ENCODE data around the gene LALBA.

LALBA gene

GRCh38 chr12:48545833-48546469, 23.9 kb downstream of the LALBA start:
- DNase-seq (ENCODE audit: extremely low read depth, insufficient read length): no peak
- H3K27me3 ChIP-seq (replicated peaks; ENCODE audit: control insufficient read depth, insufficient read depth, low read length): no peaks in the 10 kb centered on the region
- no peak overlapping the region for H3K4me3 ChIP-seq (replicated peaks; ENCODE audit: low read depth, low read length)
- TF ChIP-seq CTCF (IDR thresholded peaks at IDR 0.05; ENCODE audit: insufficient read depth, low read length, poor library complexity, severe bottlenecking): no peak
- H3K36me3 ChIP-seq (ENCODE audit: control insufficient read depth, insufficient read depth, low read length): no peaks in the 10 kb centered on the region

GRCh38 chr12:48542300-48542928, 27.4 kb downstream of the LALBA start:
- no peak for DNase-seq (ENCODE audit: extremely low read depth, insufficient read length)
- TF ChIP-seq CTCF (IDR thresholded peaks at IDR 0.05; ENCODE audit: insufficient read depth, low read length, poor library complexity, severe bottlenecking): peak; percentile 90
- H3K36me3 ChIP-seq (ENCODE audit: control insufficient read depth, insufficient read depth, low read length): no peaks in the 10 kb centered on the region
- H3K27me3 ChIP-seq (replicated peaks; ENCODE audit: control insufficient read depth, insufficient read depth, low read length): no peaks in the 10 kb centered on the region
- H3K4me3 ChIP-seq (replicated peaks; ENCODE audit: low read depth, low read length): no peak overlapping the region

- Histone ChIP-seq H3K4me3 (replicated peaks; ENCODE audit: low read depth, low read length) (no peak overlapping the region), H3K36me3 (ENCODE audit: control insufficient read depth, insufficient read depth, low read length) (no peaks in the 10 kb centered on the region), H3K27me3 (replicated peaks; ENCODE audit: control insufficient read depth, insufficient read depth, low read length) (no peaks in the 10 kb centered on the region)
- no peak for TF ChIP-seq CTCF (IDR thresholded peaks at IDR 0.05; ENCODE audit: insufficient read depth, low read length, poor library complexity, severe bottlenecking)
- DNase-seq (ENCODE audit: extremely low read depth, insufficient read length): no peak
These were observed 33.2 kb downstream of the LALBA start for GRCh38 chr12:48536602-48537001.

- H3K36me3 ChIP-seq (ENCODE audit: control insufficient read depth, insufficient read depth, low read length): no peaks in the 10 kb centered on the region
- no peak for TF ChIP-seq CTCF (IDR thresholded peaks at IDR 0.05; ENCODE audit: insufficient read depth, low read length, poor library complexity, severe bottlenecking)
- no peak for DNase-seq (ENCODE audit: extremely low read depth, insufficient read length)
These were observed 37.2 kb downstream of the LALBA start for GRCh38 chr12:48532601-48533000.

GRCh38 chr12:48527891-48528670, 41.8 kb downstream of the LALBA start:
- no peak for DNase-seq (ENCODE audit: extremely low read depth, insufficient read length)
- no peak for TF ChIP-seq CTCF (IDR thresholded peaks at IDR 0.05; ENCODE audit: insufficient read depth, low read length, poor library complexity, severe bottlenecking)
- no peaks in the 10 kb centered on the region for H3K27me3 ChIP-seq (replicated peaks; ENCODE audit: control insufficient read depth, insufficient read depth, low read length)
- no peaks in the 10 kb centered on the region for H3K36me3 ChIP-seq (ENCODE audit: control insufficient read depth, insufficient read depth, low read length)
- H3K4me3 ChIP-seq (replicated peaks; ENCODE audit: low read depth, low read length): no peak overlapping the region

More at GRCh38 chr12:48532601-48533000, 37.2 kb downstream of the LALBA start:
- Histone ChIP-seq H3K27me3 (replicated peaks; ENCODE audit: control insufficient read depth, insufficient read depth, low read length) (no peaks in the 10 kb centered on the region), H3K4me3 (replicated peaks; ENCODE audit: low read depth, low read length) (no peak overlapping the region)
